ENCODE data around the gene RAB5A. TPM values are rescaled to one million over a fixed set of nuclear protein-coding genes. Genes with fewer than 3 reads are reported as not detected.

RAB5A gene
- total and polyA plus RNA-seq, 10 of the 15 experiments (the other 5 are each of a cell fraction or from before 2014, with no cell fraction given), result 15.8 to 44.3 (median 29.1) TPM

DNA sequence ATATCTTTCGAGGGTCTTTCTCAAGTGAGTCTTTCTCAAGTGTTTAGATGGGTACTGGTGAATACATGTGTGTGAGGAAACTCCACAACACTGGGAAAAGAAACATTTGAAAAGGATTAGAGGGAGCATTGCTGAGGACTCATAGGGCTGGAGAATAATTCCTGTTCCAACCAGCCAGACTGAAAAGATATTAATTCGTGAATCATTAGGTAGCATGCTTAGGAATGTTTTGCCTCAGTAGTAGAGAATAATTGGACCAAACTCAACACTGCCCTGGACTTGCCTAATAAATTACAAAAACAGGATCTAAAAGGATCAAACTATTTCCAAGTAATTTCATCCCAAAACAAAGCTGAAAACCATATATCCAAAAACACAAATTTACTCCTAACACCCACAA lies 47.9 kb downstream of the RAB5A start:
- BruUV-seq (replicated peaks), result no TSS peak
- H3K79me2 ChIP-seq (ENCODE audit: control insufficient read depth, insufficient read depth, low read length), result no peaks in the 10 kb centered on the region
- DNase-seq (ENCODE audit: low read depth, low spot score), result no peak
- CTCF ChIA-PET, result no interaction called here
- POLR2A ChIA-PET, result no interaction called here
- no peak overlapping the region for H3K27ac ChIP-seq (ENCODE audit: control insufficient read depth, insufficient read depth)
- H3K4me2 ChIP-seq (ENCODE audit: control insufficient read depth, insufficient read depth), result no peak overlapping the region
- H3K27me3 ChIP-seq (replicated peaks in 1 of 2; ENCODE audit: control insufficient read depth in 2 of 2, insufficient read depth in 2 of 2, low read length in 1 of 2), result no peaks in the 10 kb centered on the region
- in situ Hi-C loops (cut with MboI), result no loop called here
- no peak overlapping the region for H3K4me3 ChIP-seq
- H2AFZ ChIP-seq (ENCODE audit: control insufficient read depth, low read depth, low read length), result no peak overlapping the region
- no peaks in the 10 kb centered on the region for H4K20me1 ChIP-seq (ENCODE audit: control insufficient read depth, insufficient read depth)
- no peaks in the 10 kb centered on the region for H3K36me3 ChIP-seq (ENCODE audit: control insufficient read depth in 2 of 2, insufficient read depth in 2 of 2, low read length in 1 of 2)
- no peaks in the 10 kb centered on the region for H3K4me1 ChIP-seq (ENCODE audit: control insufficient read depth, insufficient read depth, low read length)
- 52% methylated on average over 2 of the region's 2 CpGs for WGBS (ENCODE audit: insufficient coverage, insufficient replicate concordance, low lambda C conversion rate, missing lambda C conversion rate)
- FAIRE-seq, result peak; percentile 13
- H3K9me3 ChIP-seq (replicated peaks; ENCODE audit: control insufficient read depth, insufficient read depth, low read length), result no peaks in the 10 kb centered on the region
- no peak for ATAC-seq
- intact Hi-C loops (cut with micrococcal nuclease; ENCODE audit: unreplicated experiment), result no loop called here
- SMC1A ChIA-PET (ENCODE audit: uncharacterized antibody, unreplicated experiment), result interaction anchor here (1.0 kb wide), 1 partner anchor 42 kb away, joined by 4 read pairs; no protein-coding TSS in a partner anchor
- RAD21 ChIA-PET (ENCODE audit: unreplicated experiment), result no interaction called here
- H3K9ac ChIP-seq (ENCODE audit: control insufficient read depth, insufficient read depth, low read length), result no peak overlapping the region
- no peak for TF ChIP-seq GATAD2B (conservative IDR thresholded peaks at IDR 0.05; ENCODE audit: low read depth)
- no peak for TF ChIP-seq TBL1XR1 (IDR thresholded peaks at IDR 0.05; ENCODE audit: low read depth, low read length)
- no peak for TF ChIP-seq MYC (IDR thresholded peaks at IDR 0.05; ENCODE audit: insufficient read depth, insufficient read length, insufficient replicate concordance, low read length, severe bottlenecking)
- no peak for TF ChIP-seq BMI1 (IDR thresholded peaks at IDR 0.05; ENCODE audit: borderline replicate concordance)
- TF ChIP-seq, protein P1, sequence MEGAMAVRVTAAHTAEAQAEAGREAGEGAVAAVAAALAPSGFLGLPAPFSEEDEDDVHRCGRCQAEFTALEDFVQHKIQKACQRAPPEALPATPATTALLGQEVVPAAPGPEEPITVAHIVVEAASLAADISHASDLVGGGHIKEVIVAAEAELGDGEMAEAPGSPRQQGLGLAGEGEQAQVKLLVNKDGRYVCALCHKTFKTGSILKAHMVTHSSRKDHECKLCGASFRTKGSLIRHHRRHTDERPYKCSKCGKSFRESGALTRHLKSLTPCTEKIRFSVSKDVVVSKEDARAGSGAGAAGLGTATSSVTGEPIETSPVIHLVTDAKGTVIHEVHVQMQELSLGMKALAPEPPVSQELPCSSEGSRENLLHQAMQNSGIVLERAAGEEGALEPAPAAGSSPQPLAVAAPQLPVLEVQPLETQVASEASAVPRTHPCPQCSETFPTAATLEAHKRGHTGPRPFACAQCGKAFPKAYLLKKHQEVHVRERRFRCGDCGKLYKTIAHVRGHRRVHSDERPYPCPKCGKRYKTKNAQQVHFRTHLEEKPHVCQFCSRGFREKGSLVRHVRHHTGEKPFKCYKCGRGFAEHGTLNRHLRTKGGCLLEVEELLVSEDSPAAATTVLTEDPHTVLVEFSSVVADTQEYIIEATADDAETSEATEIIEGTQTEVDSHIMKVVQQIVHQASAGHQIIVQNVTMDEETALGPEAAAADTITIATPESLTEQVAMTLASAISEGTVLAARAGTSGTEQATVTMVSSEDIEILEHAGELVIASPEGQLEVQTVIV (IDR thresholded peaks at IDR 0.05; ENCODE audit: borderline replicate concordance, partially characterized antibody), result no peak
- no peak for TF ChIP-seq EZH2 (IDR thresholded peaks at IDR 0.05; ENCODE audit: borderline replicate concordance, control insufficient read depth, low read depth, low read length)
- TF ChIP-seq, protein P2, sequence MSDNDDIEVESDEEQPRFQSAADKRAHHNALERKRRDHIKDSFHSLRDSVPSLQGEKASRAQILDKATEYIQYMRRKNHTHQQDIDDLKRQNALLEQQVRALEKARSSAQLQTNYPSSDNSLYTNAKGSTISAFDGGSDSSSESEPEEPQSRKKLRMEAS (IDR thresholded peaks at IDR 0.05; ENCODE audit: low read depth, low read length), result no peak
- TF ChIP-seq, protein P3, sequence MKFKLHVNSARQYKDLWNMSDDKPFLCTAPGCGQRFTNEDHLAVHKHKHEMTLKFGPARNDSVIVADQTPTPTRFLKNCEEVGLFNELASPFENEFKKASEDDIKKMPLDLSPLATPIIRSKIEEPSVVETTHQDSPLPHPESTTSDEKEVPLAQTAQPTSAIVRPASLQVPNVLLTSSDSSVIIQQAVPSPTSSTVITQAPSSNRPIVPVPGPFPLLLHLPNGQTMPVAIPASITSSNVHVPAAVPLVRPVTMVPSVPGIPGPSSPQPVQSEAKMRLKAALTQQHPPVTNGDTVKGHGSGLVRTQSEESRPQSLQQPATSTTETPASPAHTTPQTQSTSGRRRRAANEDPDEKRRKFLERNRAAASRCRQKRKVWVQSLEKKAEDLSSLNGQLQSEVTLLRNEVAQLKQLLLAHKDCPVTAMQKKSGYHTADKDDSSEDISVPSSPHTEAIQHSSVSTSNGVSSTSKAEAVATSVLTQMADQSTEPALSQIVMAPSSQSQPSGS (IDR thresholded peaks at IDR 0.05; ENCODE audit: low read length), result no peak
- TF ChIP-seq, protein P4, sequence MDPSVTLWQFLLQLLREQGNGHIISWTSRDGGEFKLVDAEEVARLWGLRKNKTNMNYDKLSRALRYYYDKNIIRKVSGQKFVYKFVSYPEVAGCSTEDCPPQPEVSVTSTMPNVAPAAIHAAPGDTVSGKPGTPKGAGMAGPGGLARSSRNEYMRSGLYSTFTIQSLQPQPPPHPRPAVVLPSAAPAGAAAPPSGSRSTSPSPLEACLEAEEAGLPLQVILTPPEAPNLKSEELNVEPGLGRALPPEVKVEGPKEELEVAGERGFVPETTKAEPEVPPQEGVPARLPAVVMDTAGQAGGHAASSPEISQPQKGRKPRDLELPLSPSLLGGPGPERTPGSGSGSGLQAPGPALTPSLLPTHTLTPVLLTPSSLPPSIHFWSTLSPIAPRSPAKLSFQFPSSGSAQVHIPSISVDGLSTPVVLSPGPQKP (IDR thresholded peaks at IDR 0.05; ENCODE audit: low read depth, low read length), result no peak
- no peak for TF ChIP-seq GABPA (IDR thresholded peaks at IDR 0.05; ENCODE audit: low read depth)
- TF ChIP-seq, protein P5, sequence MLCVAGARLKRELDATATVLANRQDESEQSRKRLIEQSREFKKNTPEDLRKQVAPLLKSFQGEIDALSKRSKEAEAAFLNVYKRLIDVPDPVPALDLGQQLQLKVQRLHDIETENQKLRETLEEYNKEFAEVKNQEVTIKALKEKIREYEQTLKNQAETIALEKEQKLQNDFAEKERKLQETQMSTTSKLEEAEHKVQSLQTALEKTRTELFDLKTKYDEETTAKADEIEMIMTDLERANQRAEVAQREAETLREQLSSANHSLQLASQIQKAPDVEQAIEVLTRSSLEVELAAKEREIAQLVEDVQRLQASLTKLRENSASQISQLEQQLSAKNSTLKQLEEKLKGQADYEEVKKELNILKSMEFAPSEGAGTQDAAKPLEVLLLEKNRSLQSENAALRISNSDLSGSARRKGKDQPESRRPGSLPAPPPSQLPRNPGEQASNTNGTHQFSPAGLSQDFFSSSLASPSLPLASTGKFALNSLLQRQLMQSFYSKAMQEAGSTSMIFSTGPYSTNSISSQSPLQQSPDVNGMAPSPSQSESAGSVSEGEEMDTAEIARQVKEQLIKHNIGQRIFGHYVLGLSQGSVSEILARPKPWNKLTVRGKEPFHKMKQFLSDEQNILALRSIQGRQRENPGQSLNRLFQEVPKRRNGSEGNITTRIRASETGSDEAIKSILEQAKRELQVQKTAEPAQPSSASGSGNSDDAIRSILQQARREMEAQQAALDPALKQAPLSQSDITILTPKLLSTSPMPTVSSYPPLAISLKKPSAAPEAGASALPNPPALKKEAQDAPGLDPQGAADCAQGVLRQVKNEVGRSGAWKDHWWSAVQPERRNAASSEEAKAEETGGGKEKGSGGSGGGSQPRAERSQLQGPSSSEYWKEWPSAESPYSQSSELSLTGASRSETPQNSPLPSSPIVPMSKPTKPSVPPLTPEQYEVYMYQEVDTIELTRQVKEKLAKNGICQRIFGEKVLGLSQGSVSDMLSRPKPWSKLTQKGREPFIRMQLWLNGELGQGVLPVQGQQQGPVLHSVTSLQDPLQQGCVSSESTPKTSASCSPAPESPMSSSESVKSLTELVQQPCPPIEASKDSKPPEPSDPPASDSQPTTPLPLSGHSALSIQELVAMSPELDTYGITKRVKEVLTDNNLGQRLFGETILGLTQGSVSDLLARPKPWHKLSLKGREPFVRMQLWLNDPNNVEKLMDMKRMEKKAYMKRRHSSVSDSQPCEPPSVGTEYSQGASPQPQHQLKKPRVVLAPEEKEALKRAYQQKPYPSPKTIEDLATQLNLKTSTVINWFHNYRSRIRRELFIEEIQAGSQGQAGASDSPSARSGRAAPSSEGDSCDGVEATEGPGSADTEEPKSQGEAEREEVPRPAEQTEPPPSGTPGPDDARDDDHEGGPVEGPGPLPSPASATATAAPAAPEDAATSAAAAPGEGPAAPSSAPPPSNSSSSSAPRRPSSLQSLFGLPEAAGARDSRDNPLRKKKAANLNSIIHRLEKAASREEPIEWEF (IDR thresholded peaks at IDR 0.05; ENCODE audit: insufficient replicate concordance, low read depth, low read length), result no peak
- TF ChIP-seq TCF7 (IDR thresholded peaks at IDR 0.05; ENCODE audit: borderline replicate concordance), result no peak
- TF ChIP-seq MEF2B (IDR thresholded peaks at IDR 0.05; ENCODE audit: partially characterized antibody, poor library complexity, severe bottlenecking), result no peak
- no peak for TF ChIP-seq SIX5 (IDR thresholded peaks at IDR 0.05; ENCODE audit: low read depth, low read length, severe bottlenecking)
